ENCODE data around the gene NKX2-2.

Gene NKX2-2

DNA sequence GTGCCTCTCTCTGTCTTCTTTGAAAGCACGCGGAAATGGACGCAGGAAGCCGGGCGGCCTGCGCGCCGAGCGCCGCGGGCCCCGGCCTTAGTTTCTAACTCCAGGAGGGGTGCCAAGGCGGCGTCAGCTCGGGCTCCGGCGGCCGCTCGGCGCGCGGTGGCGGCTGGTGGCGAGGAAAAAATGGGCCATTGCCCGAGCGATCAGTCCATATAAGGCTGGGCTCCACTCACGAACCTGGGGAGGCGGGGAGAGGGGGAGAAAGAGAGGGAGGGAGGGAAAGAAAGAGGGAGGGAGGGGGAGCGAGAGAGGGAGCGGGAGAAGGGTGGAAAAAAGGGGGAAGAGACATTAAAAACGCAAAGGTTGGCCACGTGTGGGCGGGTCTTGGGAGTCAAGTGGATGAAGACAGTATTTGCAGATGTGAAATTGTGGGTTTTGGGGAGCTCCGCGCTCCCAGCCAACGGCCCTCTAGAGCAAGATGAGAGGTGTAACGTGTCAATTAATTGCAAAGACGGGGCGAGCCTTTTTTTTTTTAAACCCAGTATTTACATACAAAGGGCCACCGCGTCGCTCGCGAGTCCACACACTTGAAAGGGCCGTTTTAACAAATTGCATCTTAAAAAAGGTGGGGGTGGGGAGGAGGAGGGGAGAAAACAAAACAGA lies at the start of gene NKX2-2:
TSS of gene NKX2-2 (minus strand) at position 184 of the 660 bp plus-strand sequence. CDS start 395 bp downstream, outside the sequence.
- no peak for DNase-seq

DNA sequence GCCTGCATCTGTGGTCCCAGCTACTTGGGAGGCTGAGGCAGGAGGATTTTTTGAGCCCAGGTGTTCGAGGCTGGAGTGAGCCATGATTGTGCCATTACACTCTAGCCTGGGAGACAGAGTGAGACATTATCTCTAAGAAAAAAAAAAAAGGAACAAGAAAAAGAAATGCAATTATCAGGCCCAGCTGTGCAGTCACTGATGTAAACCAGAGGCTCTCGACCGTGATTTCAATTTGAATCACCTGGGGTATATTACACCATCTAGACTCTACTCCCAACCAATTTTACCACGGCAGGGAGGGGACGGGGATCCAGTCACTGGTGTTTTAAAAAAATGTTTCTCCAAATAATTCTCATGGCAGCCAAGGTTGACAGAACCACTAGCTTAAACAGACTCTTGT lies 48.8 kb upstream of the NKX2-2 start:
- no peak for DNase-seq

DNA sequence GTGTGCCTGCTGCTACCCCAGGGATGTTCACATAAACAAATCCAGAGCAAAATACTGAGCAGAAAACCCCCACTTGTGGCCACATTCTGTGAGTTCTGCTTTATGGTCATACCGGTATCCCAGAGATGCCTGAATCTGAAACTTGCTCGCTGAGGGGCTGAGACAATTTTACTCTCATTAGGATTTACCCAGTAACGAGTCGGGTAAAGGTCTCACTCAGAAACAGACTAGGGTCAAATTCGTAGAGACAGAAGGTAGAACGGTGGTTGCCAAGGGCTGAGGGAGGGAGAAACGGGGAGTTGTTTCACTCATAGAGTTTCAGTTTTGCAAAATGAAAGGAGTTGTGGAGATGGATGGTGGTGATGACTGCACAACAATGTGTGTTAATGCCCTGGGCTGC lies 45.4 kb upstream of the NKX2-2 start:
- DNase-seq: no peak

DNA sequence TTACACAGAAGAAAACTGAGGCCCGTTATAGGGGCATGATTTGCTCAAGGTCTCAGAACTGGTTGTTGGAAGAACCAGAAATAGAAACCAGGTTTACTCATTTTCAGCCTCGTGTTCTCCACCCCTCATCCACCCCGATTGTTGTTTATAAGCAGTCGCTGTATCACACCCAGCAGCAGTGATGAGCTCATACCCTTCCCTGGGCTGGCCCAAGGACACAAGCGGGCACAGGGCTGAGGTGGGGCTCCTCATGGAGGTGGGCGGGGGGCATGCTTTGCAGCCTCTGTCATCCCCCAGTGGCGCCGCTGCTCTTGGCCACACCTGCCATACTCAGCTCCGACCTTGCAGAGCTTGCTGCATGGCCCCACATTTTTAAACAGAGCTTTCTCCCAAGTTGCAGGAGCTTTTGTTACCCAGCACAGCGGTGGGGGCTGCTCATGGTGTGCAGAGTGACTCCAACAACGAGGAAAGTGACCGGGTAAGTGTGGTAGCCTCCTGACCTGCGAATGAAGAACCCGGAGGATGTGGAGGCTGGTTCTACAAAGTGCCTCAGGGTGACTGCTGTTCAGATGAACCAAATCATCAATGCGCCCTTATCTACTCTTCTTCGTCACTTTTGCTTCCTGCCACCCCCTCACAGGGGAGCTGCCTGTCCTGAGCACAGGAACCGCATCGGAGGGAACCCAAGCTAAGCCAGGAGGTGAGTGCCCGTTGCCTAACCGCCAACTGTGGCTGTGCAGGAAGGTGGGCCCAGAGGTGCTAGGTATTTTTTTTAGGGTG lies 43.6 kb upstream of the NKX2-2 start:
- DNase-seq: no peak

DNA sequence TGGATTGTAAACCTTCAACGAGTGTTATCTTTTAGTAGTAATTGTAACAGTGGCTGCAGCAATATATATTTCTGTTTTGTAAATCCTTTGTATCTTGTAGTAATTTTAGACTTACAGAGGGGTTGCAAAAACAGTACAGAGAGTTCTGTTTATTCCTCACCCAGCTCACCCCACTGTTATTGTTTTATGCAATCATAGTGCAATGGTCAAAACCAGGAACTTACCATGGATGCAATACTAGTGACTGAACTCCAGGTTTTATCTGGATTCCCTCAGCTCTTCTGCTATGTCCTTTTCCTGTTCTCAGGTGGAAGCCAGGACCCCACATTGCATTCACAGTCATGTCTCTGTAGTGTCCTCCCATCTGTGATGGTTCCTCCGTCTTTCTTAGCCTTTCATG lies 42.5 kb upstream of the NKX2-2 start:
- DNase-seq: no peak

DNA sequence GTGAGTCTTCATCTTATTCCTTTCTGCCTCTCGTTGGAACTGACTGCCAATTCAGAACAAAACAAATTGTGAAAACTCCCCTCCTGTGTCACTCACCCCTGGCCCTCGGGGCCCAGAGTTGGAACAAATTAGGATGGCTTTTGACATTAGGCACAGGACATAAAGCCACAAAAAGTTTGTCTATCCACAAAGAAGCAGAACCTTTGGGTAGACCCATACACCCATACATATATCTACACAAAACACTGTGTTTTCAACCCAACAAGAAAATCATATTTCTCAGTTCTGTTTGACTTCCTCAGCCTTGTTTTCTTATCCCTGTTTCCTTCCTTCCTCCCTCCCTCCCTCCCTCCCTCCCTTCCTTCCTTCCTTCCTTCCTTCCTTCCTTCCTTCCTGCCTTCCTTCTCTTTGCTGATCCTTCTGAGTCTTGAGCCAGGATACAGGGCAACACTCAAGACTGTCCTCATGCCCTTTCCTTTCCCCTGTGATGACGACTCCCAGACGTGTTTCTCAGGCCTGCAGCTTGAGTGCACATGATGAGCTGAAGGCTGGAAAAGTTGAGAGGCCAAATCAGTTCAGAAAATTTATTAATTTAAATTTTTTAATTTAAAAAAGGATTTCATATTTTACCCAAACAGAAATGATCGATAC lies 41.7 kb upstream of the NKX2-2 start:
- DNase-seq: no peak

DNA sequence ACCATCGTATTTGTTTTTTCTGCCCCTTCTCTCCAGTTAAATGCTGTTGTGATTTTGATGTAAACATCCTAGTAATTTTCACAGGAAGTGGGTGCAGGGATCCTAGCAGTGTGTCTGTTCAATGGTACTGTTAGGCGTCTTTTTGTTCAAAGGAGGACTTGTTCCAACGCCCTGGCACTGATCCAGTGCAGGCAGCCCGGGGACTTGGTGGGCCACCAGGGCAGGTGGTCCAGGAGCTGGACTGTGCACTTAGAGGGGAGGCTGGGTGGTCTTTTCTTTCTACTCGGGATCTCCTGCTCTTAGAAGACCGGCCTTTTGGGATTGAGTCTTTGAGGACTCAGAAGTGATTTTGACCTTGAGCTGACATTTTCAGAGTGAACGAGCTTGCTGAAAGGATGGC lies 41.1 kb upstream of the NKX2-2 start:
- DNase-seq: no peak

DNA sequence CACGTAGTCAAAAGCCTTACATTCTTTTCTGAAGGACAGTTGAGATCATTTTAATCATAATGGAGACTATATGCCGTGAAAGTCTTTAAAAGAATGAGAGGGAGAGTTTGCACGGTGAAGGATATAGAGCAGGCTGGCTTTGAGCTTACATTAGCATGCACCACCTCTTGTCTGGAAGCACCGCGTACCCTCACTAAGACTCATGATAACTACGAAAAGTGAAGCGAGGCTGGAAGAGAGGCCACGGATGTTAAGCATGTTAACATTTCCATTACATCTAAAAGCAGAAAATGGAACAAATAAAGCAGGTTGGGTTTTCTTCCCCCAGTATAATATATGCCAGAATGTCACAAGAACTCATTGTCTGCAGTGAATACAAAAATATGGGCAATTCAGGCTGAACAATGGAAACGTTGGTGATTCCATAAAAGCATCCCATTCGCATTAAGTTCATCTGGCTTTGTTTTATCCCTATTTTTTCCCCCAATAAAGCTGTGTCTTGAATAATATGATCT lies 40.6 kb upstream of the NKX2-2 start:
- no peak for DNase-seq

DNA sequence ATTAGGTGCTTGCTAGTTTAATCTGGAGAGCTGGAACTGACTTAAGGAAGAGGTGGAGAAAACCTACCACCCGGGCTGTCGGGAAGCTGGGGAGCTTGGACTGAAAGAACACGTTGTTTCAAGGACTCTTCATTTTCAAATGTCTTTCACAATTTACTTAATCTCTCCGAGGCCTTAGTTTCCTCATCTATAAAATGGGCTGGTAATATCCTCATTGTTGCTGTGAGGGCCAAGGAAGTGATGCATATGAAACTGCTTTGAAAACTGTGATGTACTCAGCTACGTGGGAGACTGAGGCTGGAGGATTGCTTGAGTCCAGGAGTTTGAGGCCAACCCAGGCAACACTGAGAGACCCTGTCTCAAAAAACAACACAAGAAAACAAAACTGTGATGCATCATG lies 36.7 kb upstream of the NKX2-2 start:
- DNase-seq: no peak

DNA sequence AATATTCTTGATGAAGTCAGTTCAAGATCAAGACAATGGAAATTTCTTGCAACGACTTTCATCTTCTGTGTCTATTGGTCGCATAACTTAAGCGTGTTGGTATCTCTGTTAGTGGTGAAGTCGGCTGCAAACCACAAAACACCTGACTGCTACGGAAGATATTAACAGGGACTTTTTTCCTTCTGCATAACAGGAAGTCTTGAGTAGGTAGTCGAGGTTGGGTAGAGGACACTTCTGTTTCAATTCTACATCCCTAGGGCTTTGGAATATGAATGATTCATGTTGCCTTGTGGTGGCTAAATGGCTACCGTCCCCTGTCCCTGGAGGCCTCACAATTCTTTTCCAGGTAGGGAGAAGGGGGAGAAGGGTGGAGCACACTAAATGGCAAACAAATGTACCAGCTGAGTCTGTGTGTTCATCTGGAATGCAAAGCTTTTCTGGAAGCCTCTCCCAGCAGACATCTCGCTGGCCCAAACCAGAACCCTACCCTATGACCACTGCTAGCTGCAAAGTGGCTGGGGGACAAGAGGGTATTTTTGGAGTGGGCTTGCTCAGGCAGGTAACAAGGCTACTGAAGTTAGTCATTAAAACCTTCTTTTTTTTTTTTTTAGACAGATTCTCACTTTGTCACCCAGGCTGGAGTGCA lies 34.6 kb upstream of the NKX2-2 start:
- DNase-seq: no peak

DNA sequence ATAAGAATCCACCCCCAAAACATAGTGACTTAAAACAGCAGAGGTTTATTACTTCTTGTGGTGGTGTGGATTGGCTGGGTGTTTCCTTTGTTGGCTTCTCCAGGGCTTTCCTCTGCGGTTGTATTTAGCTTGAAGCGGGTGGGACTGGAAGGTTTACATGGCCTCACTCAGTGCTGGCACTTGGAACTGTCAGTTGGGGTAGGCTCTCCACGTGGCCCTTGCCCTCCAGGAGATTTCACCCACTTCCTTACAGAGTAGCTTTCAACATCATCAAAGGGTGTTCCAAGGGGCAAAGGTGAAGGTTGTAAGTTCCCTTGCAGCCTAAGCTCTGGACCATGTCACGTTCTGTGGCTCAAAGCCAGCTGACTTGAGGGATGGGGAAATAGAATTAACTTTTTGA lies 32.5 kb upstream of the NKX2-2 start:
- no peak for DNase-seq

DNA sequence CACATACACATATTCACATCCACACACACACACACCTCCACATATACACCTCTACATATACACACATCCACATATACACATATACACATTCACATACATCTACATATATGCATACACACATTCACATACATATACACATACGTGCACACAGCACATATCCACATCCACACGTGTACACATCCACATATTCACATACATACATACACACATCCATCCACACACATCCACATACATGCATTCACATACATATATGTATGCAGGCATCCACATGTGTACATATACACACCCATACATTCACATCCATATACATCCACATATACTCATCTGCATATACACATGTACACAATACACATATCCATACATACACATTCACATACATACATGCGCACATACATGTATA lies 25.6 kb upstream of the NKX2-2 start:
- DNase-seq: no peak

DNA sequence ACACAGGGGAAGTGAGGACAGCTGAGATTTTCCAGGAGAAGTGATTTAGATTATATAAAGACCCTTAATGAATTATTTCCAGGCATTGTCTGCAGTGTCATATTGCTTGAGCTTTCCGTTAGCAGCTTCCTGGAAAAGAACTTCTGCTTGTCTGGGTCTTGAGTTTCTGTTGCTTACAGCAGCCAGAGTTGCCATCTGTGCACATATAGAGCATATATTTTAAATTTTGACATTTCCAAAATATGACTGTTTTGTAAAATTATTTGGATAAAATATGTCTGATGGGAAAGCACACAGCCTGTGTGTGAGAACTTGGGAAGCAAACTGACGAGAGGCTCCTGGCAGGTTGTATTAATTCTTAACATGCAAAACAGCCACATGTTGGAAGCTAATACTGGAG lies 21.0 kb upstream of the NKX2-2 start:
- DNase-seq: no peak

DNA sequence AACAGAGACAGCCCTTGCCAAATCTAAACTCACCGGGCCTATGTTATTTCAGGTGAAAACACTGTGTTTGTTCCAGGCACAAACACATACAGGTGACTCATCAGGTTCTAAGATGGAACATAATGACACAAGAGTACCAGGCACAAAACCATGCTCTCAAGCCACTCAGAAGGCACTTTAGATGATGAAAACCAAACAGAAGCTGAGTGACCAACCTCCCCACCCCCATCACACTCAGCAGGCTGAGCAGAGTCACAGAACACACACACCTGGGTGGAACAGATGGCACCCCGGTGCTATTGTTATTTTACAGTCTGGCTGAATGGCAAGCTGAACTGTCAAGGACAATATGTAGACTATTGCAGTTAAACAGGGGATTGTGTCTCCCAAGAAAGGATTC lies 20.6 kb upstream of the NKX2-2 start:
- DNase-seq: peak; percentile 91

DNA sequence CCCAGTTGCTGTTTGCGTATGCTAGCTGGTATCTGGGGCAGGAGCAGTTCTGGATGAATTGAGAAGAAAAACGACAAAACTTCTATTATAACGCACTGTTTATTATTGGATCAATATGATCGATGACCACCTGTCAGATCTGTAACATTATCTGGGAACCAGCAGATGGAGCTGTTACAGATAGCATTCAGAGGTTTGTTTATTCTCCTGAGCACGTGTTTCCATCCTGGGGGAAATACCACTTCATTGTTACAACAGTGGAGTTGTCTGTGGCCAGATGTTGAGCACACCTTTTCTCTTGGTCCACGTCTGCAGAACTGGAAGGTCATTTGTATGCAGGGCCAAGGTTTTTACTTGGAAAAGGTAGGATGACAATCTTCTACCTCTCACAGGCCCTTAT lies 16.0 kb upstream of the NKX2-2 start:
- no peak for DNase-seq

DNA sequence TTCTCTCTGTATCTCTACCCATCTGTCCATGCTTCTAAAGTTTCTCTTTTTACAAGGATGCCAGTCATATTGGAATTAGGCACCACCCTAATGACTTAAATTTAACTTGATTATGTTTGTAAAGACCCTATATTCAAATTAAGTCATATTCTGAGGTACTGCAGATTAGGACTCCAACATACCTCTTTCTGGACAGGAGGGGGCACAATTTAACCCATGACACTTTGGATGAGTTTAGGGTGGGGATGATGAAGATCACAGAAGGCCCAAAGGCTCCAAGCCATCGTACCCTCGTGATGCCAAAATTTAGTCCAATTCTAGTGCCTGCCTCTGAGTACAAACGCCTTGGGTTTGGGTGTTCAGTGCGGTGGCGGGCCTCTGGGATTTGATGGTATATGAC lies 15.0 kb upstream of the NKX2-2 start:
- DNase-seq: no peak

DNA sequence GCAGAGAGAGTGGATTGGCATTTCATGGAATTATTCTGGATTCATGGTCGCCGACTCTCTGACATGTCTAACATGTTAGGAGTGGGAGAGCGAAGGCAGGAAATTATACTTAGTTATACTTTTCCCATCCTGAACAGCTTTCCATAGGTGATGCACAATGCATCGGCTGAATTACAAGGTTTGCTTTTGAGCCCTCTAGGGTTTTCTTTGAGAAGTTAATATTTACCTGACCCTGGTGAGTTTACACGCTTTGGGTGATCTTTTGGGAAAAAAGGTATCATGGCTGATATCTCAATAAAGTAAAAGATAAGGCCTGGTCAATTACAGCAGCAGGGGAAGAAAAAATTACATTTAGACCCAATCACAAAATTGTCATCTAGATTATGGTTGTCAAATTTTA lies 14.0 kb upstream of the NKX2-2 start:
- DNase-seq: no peak

DNA sequence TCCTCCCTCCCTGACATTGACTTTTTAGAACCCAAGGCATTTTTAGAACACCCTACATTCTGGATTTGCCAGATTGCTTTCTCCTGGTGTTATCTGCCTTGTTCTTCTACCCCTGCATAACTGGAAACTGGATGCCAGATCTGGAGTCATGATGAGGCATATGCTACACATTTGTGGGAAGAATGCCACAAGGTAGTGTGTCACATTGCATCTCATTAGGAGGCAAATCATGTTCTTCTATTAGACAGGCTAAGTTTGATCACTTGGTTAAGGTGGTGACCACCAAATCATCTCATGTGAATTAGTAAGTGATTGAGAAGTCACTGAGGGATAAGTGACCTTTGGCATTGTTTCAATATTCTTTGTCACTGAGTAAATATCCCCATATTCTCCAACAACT lies 12.9 kb upstream of the NKX2-2 start:
- no peak for DNase-seq

DNA sequence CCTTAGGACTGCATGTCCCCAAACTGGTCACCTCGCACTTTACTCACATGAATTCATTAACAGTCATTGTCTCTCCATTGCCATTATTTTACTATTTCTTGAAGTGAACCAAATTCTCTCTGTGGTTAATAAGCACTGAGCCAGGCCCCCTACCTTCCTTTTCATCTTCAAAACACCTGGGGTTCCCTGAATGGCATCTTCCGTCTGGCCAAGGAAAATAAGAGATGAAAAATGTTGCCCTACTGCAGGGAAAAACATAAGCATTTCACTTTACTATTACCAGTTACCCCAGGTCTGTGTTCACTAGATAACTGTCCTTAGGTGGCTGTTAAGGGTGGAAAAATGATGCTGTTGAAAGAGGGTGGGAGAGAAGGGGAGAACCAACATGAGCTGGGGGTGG lies 10.0 kb upstream of the NKX2-2 start:
- DNase-seq: no peak

DNA sequence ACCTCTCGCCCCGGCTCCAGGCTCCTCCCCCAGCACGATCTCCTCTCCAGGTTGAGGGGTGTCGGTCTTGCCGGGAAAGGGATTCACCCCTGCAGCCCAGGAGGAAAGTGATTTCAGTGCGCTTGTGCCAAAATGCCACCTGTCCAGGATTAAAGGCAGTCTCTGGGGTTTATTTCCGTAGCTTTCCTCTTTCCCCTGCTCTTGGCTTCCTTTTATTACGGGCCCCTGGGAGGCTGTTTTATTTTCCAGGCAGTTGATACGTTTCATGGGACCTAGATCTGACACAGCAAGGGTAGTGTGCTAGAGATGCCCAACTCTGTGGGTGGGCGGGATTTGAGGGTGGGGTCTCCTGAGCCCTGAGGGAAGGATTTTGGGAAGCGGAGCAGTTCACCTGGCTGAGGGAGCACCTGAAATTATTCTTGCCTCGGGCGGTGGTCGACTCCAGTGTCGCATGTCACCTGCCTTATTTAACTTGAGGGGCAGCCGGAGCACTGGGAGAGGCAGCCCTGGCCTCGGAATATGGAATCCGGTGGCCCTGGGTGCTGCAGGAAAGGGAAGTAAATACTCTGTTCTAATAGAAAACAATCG lies 9.5 kb upstream of the NKX2-2 start:
- DNase-seq: no peak

DNA sequence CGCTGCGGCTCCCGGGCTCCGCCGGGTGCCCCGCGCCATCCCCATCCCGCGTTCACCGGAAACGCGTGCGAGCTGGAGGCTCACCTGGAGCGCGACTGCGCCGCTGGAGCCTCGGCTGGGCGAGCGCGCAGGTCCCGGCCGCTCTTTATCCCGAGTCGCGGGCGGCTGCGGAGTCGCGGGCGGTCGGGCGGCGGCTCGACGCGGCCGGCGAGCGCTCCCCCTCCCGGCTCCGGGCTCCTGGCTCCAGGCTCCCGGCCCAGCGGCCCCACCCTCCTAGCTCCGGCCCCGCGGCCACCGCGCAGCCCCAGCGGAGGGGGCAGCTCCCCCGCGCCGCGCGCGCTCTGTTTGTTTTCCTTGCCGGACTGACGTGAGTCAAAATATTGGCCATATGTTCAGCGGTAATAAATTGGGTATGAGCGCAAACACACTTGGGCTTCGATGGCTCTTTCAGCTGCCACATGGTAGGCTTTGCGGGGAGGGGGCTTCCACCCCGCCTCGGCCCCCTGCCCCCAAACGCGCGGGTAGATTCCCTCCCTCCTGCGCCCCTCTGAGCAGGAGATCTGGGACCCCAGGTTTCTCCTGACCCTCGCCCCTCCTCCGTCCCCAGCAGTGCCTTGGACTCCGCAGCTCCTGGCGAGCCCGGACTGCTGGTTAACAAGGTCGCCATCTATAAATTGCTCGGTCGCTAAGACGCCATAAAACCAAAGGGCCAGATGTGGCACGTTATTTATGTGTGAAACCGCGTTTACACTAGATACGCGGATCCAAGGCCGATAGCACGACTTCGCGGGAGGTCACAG lies 8.8 kb upstream of the NKX2-2 start:
- DNase-seq: peak; percentile 50

All from NCI-H524 treated with DMSO at 0.1 percent for 48 hours (cell line).